ENCODE results near the gene CPXCR1.

- TF ChIP-seq CTCF (IDR thresholded peaks at IDR 0.05) (no peak), POLR2A (IDR thresholded peaks at IDR 0.05) (no peak)
Measured at GRCh38 chrX:88746925-88747324, at the start of gene CPXCR1.

Measured in tibial nerve (tissue), 3 donors.